ENCODE measurements around the gene HABP2.

DNA sequence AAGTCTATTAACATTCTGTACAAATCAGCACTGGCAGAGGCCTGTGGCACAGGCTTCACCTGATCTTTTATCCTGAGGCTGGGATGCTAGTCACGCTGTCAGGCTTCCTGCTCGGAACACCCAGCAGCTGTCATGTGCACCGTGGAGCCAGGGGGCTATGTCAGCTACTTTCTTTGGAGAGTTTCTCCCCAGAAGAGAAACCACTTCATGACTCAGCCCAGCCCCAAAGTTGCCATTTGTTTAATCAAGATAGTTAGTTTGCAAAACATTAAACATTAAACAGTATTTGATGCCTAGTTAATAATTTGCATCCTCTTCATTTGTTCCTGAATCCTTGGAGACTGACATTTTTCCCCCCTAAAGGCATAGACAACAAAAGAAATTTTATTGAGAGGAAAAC lies at the start of gene HABP2:
- TF ChIP-seq CTCF (IDR thresholded peaks at IDR 0.05) (no peak), POLR2A (IDR thresholded peaks at IDR 0.05) (no peak)

All from heart left ventricle (tissue), 13 donors.